Suprapubic skin (tissue), 4 donors: ENCODE results near the gene CD48. TPM values are rescaled to one million over a fixed set of nuclear protein-coding genes. Genes with fewer than 3 reads are reported as not detected.

Experiments
- DNase-seq, 2 donors: peaks; one replicate each; pipeline ENCODE4 v3.0.0-alpha.2; 2019; ENCODE audit warnings: low spot score in 2 of 2
- H3K27ac ChIP-seq: fragments of 200-600 bp; sonication (generic); one replicate; pipeline ENCODE4 v1.5.1; 2019
- H3K27me3 ChIP-seq: fragments of 200-600 bp; sonication (generic); one replicate; pipeline ENCODE4 v1.5.1; 2019
- H3K36me3 ChIP-seq: fragments of 200-600 bp; sonication (generic); one replicate; pipeline ENCODE4 v1.5.1; 2019
- H3K4me1 ChIP-seq: fragments of 200-600 bp; sonication (generic); one replicate; pipeline ENCODE4 v1.5.1; 2019
- H3K4me3 ChIP-seq: fragments of 200-600 bp; sonication (generic); one replicate; pipeline ENCODE4 v1.5.1; 2019; ENCODE audit warnings: mild to moderate bottlenecking
- H3K9me3 ChIP-seq: fragments of 200-600 bp; sonication (generic); one replicate; pipeline ENCODE4 v1.5.1; 2019
- EP300 ChIP-seq: sonication (generic); formaldehyde crosslinking; IDR thresholded peaks from one replicate; pipeline ENCODE4 v1.6.1; 2017; ENCODE audit warnings: antibody characterized with exemption
- POLR2A ChIP-seq, 2 donors: fragments of 450-650 bp; IDR thresholded peaks; one replicate each; pipeline ENCODE4 v1.6.1; 2017; ENCODE audit warnings: antibody characterized with exemption in 2 of 2, mild to moderate bottlenecking in 2 of 2, moderate library complexity in 2 of 2
- POLR2AphosphoS5 ChIP-seq, 3 donors: sonication (generic); formaldehyde crosslinking; IDR thresholded peaks; one replicate each; pipeline ENCODE4 v1.6.1; 2017; ENCODE audit warnings: antibody characterized with exemption in 3 of 3
- WGBS: methylation state at CpG from one replicate; pipeline ENCODE4 v1.1.5; 2018; 5-methylcytosine and 5-hydroxymethylcytosine counted together
- total RNA-seq, 4 donors: library from RNA; depleted of rRNA; stranded (reverse); fragments of >200 nt; gene quantifications; one replicate each; pipeline ENCODE4 v1.1.0, GENCODE V29; 2016
- TF ChIP-seq, protein P1 (sequence below), 2 donors: fragments of 200-600 bp in 1 of 2; fragments of 450-650 bp in 1 of 2; sonication (generic) in 1 of 2; IDR thresholded peaks; one replicate each; pipeline ENCODE4 v1.5.1; 2016 to 2019; ENCODE audit warnings: antibody characterized with exemption in 2 of 2, mild to moderate bottlenecking in 1 of 2, moderate library complexity in 1 of 2

The CD48 gene
- total RNA-seq, 4 donors from 2014 or later, result 0.60 to 1.6 (median 1.0) TPM; not detected in 1

DNA sequence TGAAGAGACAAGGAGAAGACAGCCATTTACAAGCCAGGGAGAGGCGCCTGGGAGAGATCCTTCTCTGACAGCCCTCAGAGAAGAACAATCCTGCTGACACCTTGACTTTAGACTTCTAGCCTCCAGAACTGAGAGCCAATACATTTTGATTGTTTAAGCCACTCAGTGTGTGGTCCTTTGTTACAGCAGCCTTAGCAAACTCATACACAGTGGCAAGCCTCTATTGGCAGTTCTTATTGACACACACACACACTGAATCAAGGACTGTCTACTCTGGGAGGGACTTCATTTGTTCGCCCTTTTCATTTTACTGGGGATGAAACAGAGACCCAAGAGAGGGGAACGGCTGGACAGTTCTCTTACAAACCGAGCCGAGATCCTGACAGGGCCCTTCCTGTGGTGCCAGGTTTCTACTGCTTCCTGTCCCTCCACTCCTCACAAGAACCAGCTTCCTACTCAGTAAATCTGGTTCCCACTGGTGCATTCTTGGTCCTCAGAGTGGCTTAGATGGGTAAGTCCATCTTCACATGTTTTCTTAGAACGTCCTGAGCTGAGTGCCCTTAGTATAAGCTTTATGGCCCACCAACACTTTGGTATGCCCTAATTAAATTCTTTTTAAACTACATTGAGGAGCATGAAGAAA lies 79.5 kb downstream of the CD48 start:
- WGBS, result 83% methylated on average over 6 of the region's 6 CpGs
- no peak overlapping the region for H3K4me3 ChIP-seq
- H3K36me3 ChIP-seq, result no peaks in the 10 kb centered on the region
- H3K4me1 ChIP-seq, result peaks cover 11% of the 10 kb centered on the region
- H3K27ac ChIP-seq, result no peak overlapping the region
- no peaks in the 10 kb centered on the region for H3K27me3 ChIP-seq
- H3K9me3 ChIP-seq, result no peaks in the 10 kb centered on the region
- DNase-seq, result no peak
- TF ChIP-seq POLR2AphosphoS5 (IDR thresholded peaks at IDR 0.05) (no peak), POLR2A (IDR thresholded peaks at IDR 0.05) (no peak), EP300 (no peak)
- TF ChIP-seq, protein P1, sequence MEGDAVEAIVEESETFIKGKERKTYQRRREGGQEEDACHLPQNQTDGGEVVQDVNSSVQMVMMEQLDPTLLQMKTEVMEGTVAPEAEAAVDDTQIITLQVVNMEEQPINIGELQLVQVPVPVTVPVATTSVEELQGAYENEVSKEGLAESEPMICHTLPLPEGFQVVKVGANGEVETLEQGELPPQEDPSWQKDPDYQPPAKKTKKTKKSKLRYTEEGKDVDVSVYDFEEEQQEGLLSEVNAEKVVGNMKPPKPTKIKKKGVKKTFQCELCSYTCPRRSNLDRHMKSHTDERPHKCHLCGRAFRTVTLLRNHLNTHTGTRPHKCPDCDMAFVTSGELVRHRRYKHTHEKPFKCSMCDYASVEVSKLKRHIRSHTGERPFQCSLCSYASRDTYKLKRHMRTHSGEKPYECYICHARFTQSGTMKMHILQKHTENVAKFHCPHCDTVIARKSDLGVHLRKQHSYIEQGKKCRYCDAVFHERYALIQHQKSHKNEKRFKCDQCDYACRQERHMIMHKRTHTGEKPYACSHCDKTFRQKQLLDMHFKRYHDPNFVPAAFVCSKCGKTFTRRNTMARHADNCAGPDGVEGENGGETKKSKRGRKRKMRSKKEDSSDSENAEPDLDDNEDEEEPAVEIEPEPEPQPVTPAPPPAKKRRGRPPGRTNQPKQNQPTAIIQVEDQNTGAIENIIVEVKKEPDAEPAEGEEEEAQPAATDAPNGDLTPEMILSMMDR (IDR thresholded peaks at IDR 0.05), result no peak

DNA sequence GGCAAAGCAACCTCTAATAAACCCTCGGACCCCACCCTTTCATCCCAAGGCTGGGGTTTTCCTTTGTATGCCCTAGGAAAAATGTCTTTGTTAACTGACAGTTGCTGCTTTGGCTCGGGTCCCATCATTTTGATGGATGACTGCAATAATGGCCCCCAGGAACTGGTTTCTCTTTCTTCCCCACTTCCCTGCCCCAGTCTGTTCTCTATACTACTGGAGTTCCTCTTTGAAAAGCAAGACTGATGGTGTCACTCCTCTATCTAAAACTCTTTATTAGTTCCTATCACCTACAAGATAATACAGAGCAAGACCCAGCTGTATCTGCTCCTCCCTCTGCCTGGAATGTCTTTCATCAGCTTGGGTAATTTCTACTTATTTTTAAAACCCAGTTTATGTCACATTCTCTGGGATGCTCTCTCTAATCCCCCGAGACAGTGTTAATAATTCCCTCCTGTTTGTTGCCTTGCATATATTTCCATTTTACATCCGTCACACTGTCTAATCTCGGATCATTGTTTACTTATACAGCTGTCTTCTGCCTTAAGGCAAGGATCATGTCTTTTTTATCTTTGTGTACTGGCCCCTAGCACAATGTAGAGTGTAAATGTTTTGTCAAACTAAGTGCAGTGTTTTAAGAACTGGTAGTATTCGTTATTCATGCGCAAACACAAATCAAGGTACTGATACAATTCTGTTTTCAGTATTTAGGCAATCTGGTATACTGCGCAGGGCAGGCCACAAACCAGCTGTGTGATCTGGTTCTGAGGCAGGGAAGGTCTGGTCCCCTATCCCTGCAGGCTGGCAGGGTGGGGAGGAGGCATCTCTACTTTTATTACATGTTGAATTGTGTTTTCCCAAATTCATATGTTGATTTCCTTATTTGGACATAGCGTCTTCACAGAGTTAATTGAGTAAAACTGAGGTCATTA lies 80.8 kb downstream of the CD48 start:
- H3K27ac ChIP-seq, result no peak overlapping the region
- DNase-seq, result no peak
- H3K4me1 ChIP-seq, result peaks cover 11% of the 10 kb centered on the region
- no peak overlapping the region for H3K4me3 ChIP-seq
- WGBS, result 58% methylated on average over 9 of the region's 9 CpGs
- H3K36me3 ChIP-seq, result no peaks in the 10 kb centered on the region
- TF ChIP-seq, protein P1 (IDR thresholded peaks at IDR 0.05), result no peak
- TF ChIP-seq POLR2AphosphoS5 (IDR thresholded peaks at IDR 0.05), result no peak
- TF ChIP-seq EP300, result no peak
- no peak for TF ChIP-seq POLR2A (IDR thresholded peaks at IDR 0.05)
- H3K9me3 ChIP-seq, result no peaks in the 10 kb centered on the region
- H3K27me3 ChIP-seq, result no peaks in the 10 kb centered on the region

DNA sequence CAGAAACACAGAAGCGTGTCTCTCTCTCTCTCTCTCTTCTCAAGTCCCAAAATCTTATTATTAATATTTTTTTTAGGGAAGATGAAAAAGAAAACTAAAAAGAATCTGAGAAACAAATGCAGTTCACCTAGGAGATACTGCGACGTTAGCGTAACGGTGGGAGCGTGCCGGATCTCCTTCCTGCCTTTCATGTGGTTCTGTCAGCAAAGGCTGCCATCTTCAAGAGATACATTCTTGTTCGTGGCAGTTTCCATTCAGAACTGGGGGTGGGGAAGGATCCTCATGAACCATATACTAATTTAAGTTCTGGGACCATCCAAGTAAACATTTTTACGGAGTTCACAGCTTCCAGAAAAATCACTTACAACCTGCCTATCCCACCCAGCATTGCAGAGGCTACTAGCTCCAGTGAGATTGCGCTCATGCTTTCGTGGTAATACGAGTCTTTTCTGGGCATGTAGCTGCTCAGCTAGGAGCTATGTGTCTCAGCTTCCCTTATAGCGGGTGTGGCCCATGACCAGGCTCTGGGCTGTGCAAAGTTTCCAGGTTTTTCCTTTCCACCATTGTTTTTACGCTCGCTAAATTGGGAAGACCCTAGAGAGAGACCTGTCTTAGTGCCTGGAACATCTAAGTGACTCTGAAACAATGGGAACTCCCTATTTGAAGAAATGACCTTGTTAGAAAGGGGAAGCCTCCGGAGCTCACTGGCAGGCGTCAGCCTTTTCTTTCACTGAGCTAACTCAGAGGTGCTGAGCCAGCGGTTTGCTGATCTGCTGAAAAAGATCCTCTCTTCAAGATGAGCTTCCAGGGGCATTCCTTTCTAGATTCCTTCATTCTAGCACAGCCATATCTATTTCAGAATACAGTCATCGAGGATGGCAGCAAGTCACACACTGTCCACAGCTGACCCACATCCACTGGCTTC lies 82.1 kb downstream of the CD48 start:
- no peak for DNase-seq

DNA sequence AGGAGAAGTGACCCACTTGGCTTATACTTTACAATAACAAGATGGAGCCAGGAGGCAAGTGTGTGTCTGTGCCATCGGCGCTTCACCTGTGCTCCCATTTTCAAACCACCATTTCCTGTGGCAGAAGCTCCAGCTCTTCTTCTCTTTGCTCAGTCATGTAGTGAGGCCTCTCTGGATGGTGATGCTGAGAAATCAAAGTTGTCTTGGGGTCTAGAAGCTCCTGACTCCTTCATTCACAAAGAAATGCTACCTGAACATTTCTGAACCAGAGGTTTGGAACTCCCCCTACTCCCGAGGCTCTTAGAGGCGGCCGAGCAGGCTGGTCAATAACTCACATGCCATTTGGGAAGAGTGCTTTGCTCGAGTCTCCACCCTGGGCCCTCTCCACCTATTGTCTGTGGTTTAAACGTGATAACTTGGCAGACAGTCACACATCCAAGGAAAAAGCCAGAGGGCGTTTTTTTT lies 82.8 kb downstream of the CD48 start:
- peaks cover 11% of the 10 kb centered on the region for H3K4me1 ChIP-seq
- H3K9me3 ChIP-seq, result no peaks in the 10 kb centered on the region
- no peak for DNase-seq
- no peak for TF ChIP-seq EP300
- no peak for TF ChIP-seq POLR2AphosphoS5 (IDR thresholded peaks at IDR 0.05)
- TF ChIP-seq, protein P1 (IDR thresholded peaks at IDR 0.05), result no peak
- TF ChIP-seq POLR2A (IDR thresholded peaks at IDR 0.05), result no peak
- no peak overlapping the region for H3K27ac ChIP-seq
- WGBS, result 58% methylated on average over 8 of the region's 8 CpGs
- no peaks in the 10 kb centered on the region for H3K27me3 ChIP-seq
- no peak overlapping the region for H3K4me3 ChIP-seq
- no peaks in the 10 kb centered on the region for H3K36me3 ChIP-seq

More for the DNA sequence above, 82.1 kb downstream of the CD48 start:
- Histone ChIP-seq H3K4me3 (no peak overlapping the region), H3K9me3 (no peaks in the 10 kb centered on the region), H3K27ac (no peak overlapping the region), H3K27me3 (no peaks in the 10 kb centered on the region), H3K4me1 (peaks cover 11% of the 10 kb centered on the region), H3K36me3 (no peaks in the 10 kb centered on the region)
- TF ChIP-seq, protein P1 (IDR thresholded peaks at IDR 0.05), result no peak
- TF ChIP-seq POLR2A (IDR thresholded peaks at IDR 0.05) (no peak), EP300 (no peak), POLR2AphosphoS5 (IDR thresholded peaks at IDR 0.05) (no peak)
- WGBS, result 53% methylated on average over 19 of the region's 19 CpGs

Other genes with a start within 250 kb of the CD48 start
- 1 to 10 TPM in 1 of 4 donors, under 1 TPM in 1, not detected in 2; 0.80 to 1.0 TPM for gene SLAMF6, start 188.6 kb downstream of the CD48 start, total RNA-seq
- 1 to 10 TPM; 1.2 to 9.0 (median 2.3) TPM for gene CD84, start 132.3 kb downstream of the CD48 start, total RNA-seq
- gene SLAMF1, start 64.8 kb downstream of the CD48 start, total RNA-seq, result not detected
- 1 to 10 TPM; 1.1 to 3.4 (median 1.9) TPM for gene SLAMF7, start 27.4 kb upstream of the CD48 start, total RNA-seq
- 1 to 10 TPM in 2 of 4 donors, under 1 TPM in 1, not detected in 1; 0.34 to 3.5 (median 1.2) TPM for gene LY9, start 84.4 kb upstream of the CD48 start, total RNA-seq
- gene CD244, start 151.1 kb upstream of the CD48 start, total RNA-seq, result under 1 TPM in 2 of 4 donors, not detected in 2; 0.49 to 0.68 TPM
- gene ITLN1, start 173.4 kb upstream of the CD48 start, total RNA-seq, result not detected
- gene ITLN2, start 243.0 kb upstream of the CD48 start, total RNA-seq, result 1 to 10 TPM in 1 of 4 donors, under 1 TPM in 1, not detected in 2; 0.55 to 1.2 TPM